GM12864 (cell line): Measurements from ENCODE around the gene GPR12.

ENCODE experiments used
- DNase-seq: peaks from one replicate; pipeline ENCODE4 v3.0.0-alpha.2; 2011; ENCODE audit warnings: low read depth
- H3K4me3 ChIP-seq: 2 replicates; pipeline ENCODE4 v1.5.1; 2011; ENCODE audit warnings: mild to moderate bottlenecking, low read depth, low read length, control low read depth
- CTCF ChIP-seq: IDR thresholded peaks from 2 replicates; pipeline ENCODE4 v1.5.1; 2011; ENCODE audit warnings: low read depth, mild to moderate bottlenecking, moderate library complexity, low read length, control low read depth, inconsistent platforms; ENCODE audit errors: missing control alignments

GPR12 gene

GRCh38 chr13:26760832-26761582 lies 421 bp upstream of the GPR12 start:
- DNase-seq: no peak
- H3K4me3 ChIP-seq: no peak overlapping the region
- no peak for TF ChIP-seq CTCF

- DNase-seq: no peak
- no peak overlapping the region for H3K4me3 ChIP-seq
- TF ChIP-seq CTCF: no peak
Observed at GRCh38 chr13:26759249-26759906, 1.2 kb downstream of the GPR12 start.

GRCh38 chr13:26758496-26759157 lies 2.0 kb downstream of the GPR12 start:
- TF ChIP-seq CTCF: no peak
- H3K4me3 ChIP-seq: no peak overlapping the region
- DNase-seq: no peak

- DNase-seq: no peak
- TF ChIP-seq CTCF: no peak
- no peak overlapping the region for H3K4me3 ChIP-seq
Observed at GRCh38 chr13:26756961-26757360, 3.6 kb downstream of the GPR12 start.

GRCh38 chr13:26752671-26753070 lies 7.9 kb downstream of the GPR12 start:
- H3K4me3 ChIP-seq: no peak overlapping the region
- no peak for DNase-seq
- no peak for TF ChIP-seq CTCF

- no peak overlapping the region for H3K4me3 ChIP-seq
- no peak for TF ChIP-seq CTCF
- DNase-seq: no peak
Observed at GRCh38 chr13:26749905-26750304, 10.7 kb downstream of the GPR12 start.
